Measurements from ENCODE around the gene CLDN4.

The CLDN4 gene

DNA sequence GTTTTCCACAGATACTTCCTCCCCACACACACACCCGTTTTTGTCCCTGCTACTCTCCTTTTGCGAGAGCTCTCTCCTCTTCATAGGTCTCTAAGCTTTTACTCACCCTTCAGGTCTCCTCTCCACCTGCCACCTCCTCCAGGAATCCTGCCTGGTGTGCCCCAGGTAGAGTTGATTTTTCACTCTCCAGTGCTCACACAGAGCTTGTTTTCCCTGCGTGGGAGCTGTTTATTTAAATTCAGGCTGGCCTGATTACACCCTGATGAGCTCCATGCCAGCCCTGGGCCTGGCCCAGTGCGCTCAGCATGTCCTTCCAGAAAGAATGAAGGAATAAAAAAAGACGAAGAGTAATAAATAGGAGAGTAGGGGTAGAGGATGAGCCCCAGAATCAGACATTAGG is 7.5 kb upstream of the CLDN4 start (continued):
- TF ChIP-seq, protein P1, sequence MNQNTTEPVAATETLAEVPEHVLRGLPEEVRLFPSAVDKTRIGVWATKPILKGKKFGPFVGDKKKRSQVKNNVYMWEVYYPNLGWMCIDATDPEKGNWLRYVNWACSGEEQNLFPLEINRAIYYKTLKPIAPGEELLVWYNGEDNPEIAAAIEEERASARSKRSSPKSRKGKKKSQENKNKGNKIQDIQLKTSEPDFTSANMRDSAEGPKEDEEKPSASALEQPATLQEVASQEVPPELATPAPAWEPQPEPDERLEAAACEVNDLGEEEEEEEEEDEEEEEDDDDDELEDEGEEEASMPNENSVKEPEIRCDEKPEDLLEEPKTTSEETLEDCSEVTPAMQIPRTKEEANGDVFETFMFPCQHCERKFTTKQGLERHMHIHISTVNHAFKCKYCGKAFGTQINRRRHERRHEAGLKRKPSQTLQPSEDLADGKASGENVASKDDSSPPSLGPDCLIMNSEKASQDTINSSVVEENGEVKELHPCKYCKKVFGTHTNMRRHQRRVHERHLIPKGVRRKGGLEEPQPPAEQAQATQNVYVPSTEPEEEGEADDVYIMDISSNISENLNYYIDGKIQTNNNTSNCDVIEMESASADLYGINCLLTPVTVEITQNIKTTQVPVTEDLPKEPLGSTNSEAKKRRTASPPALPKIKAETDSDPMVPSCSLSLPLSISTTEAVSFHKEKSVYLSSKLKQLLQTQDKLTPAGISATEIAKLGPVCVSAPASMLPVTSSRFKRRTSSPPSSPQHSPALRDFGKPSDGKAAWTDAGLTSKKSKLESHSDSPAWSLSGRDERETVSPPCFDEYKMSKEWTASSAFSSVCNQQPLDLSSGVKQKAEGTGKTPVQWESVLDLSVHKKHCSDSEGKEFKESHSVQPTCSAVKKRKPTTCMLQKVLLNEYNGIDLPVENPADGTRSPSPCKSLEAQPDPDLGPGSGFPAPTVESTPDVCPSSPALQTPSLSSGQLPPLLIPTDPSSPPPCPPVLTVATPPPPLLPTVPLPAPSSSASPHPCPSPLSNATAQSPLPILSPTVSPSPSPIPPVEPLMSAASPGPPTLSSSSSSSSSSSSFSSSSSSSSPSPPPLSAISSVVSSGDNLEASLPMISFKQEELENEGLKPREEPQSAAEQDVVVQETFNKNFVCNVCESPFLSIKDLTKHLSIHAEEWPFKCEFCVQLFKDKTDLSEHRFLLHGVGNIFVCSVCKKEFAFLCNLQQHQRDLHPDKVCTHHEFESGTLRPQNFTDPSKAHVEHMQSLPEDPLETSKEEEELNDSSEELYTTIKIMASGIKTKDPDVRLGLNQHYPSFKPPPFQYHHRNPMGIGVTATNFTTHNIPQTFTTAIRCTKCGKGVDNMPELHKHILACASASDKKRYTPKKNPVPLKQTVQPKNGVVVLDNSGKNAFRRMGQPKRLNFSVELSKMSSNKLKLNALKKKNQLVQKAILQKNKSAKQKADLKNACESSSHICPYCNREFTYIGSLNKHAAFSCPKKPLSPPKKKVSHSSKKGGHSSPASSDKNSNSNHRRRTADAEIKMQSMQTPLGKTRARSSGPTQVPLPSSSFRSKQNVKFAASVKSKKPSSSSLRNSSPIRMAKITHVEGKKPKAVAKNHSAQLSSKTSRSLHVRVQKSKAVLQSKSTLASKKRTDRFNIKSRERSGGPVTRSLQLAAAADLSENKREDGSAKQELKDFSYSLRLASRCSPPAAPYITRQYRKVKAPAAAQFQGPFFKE (tag by site-specific recombination; IDR thresholded peaks at IDR 0.05; ENCODE audit: borderline replicate concordance) = no peak
- TF ChIP-seq HOXC10 (CRISPR knock-in tag; IDR thresholded peaks at IDR 0.05) (no peak), ZNF626 (tag by site-specific recombination; IDR thresholded peaks at IDR 0.05) (no peak), GLIS2 (tag by site-specific recombination; IDR thresholded peaks at IDR 0.05) (no peak)
- TF ChIP-seq, protein P2, sequence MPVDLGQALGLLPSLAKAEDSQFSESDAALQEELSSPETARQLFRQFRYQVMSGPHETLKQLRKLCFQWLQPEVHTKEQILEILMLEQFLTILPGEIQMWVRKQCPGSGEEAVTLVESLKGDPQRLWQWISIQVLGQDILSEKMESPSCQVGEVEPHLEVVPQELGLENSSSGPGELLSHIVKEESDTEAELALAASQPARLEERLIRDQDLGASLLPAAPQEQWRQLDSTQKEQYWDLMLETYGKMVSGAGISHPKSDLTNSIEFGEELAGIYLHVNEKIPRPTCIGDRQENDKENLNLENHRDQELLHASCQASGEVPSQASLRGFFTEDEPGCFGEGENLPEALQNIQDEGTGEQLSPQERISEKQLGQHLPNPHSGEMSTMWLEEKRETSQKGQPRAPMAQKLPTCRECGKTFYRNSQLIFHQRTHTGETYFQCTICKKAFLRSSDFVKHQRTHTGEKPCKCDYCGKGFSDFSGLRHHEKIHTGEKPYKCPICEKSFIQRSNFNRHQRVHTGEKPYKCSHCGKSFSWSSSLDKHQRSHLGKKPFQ (tag by site-specific recombination; IDR thresholded peaks at IDR 0.05) = no peak

DNA sequence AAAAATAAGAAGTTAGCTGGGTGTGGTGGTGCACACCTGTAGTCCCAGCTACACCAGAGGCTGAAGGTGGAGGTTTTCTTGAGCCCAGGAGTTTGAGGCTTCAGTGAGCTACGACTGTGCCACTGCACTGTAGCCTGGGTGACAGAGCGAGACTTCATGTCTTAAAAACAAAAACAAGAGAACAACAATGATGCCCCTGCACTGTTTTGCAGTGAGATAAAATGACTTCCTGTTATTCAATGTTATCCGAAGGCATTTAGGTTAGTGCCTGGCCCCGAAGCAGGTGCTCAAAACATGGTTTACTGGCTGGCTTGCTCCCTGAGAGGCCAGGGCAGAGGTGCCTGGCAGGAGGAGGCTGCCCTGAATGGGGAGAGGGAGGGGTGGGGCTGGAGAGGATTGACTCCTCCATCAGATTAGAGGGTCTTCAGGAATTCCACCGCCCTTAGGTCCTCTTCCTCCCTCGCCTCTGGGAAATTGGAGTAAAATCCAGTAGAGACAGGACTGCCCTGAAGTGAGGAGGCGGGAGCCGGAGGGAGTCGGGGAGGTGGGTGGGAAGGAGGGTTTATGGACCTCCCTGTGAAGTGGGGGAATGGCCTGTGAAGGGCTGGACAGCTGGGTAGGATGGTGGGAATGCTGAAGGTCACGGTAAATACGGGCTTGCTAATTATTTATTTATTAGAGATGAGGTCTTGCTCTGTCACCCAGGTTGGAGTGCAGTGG is 6.8 kb upstream of the CLDN4 start:
- H3K27ac ChIP-seq (ENCODE audit: extremely low read depth, low read depth, low read length) = no peak overlapping the region
- ChIA-PET POLR2A (interaction anchor here (1.5 kb wide), 1 partner anchor 19 kb away, joined by 3 read pairs; the partner anchor contains the start of gene METTL27), CTCF (interaction anchor here (0.9 kb wide), 1 partner anchor 31 kb away, joined by 5 read pairs; no protein-coding TSS in a partner anchor)
- TF ChIP-seq ZNF302 (tag by site-specific recombination; IDR thresholded peaks at IDR 0.05; ENCODE audit: low read depth) (no peak), ZNF24 (tag by site-specific recombination; IDR thresholded peaks at IDR 0.05) (no peak), EGR2 (tag by site-specific recombination; IDR thresholded peaks at IDR 0.05; ENCODE audit: low read depth) (peak; percentile 71), ZFHX2 (tag by site-specific recombination; conservative IDR thresholded peaks at IDR 0.05) (peak; percentile 58)
- no peaks in the 10 kb centered on the region for H3K36me3 ChIP-seq (ENCODE audit: control insufficient read depth in 2 of 2, insufficient read depth in 1 of 2, low read length in 2 of 2)
- H3K9me3 ChIP-seq (ENCODE audit: control insufficient read depth, insufficient read depth, low read depth, low read length) = no peaks in the 10 kb centered on the region
- no peak overlapping the region for H3K4me3 ChIP-seq (ENCODE audit: low read depth, low read length)
- peaks cover 11% of the 10 kb centered on the region for H3K4me1 ChIP-seq (ENCODE audit: control insufficient read depth, insufficient read depth, low read length)

DNA sequence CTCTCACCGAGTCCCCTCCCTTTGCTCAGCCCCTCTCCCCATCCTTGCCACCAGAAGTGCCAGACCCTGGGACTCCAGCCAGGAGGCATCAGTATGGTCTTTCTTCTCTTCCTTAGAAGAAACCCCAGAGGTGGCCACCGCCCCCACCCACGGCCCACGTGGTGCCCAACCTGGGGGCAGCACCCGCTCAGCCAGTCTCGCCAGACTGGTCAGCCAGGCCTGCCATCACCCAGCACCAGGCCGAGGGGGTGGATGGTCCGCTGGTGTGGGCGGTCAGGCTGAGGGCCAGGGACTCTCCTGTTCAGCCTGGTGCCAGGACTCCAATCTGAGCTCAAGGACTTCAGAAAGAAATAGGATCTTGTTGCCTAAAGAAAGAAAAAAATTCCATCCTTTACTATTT is 5.8 kb upstream of the CLDN4 start:
- H3K36me3 ChIP-seq (ENCODE audit: control insufficient read depth in 2 of 2, insufficient read depth in 1 of 2, low read length in 2 of 2) = no peaks in the 10 kb centered on the region
- ChIA-PET CTCF (interaction anchor here (0.9 to 3.5 kb wide), 3 partner anchors 13 to 31 kb away, joined by 5 to 29 read pairs (median 11); no protein-coding TSS in a partner anchor), POLR2A (interaction anchor here (0.6 to 1.5 kb wide), 2 partner anchors 18 to 282 kb away, joined by 3 to 4 read pairs; partner anchors contain the start of gene METTL27)
- H3K9me3 ChIP-seq (ENCODE audit: control insufficient read depth, insufficient read depth, low read depth, low read length) = no peaks in the 10 kb centered on the region
- no peak overlapping the region for H3K27ac ChIP-seq (ENCODE audit: extremely low read depth, low read depth, low read length)
- TF ChIP-seq ZFHX2 (tag by site-specific recombination; conservative IDR thresholded peaks at IDR 0.05) (peak; percentile 74), EGR2 (tag by site-specific recombination; IDR thresholded peaks at IDR 0.05; ENCODE audit: low read depth) (peak; percentile 59), WT1 (tag by site-specific recombination; IDR thresholded peaks at IDR 0.05) (no peak)
- no peak overlapping the region for H3K4me3 ChIP-seq (ENCODE audit: low read depth, low read length)
- H3K4me1 ChIP-seq (ENCODE audit: control insufficient read depth, insufficient read depth, low read length) = peaks cover 11% of the 10 kb centered on the region
